Kidney (tissue), 14 donors: ENCODE measurements around the gene CCDC141. TPM values are rescaled to one million over a fixed set of nuclear protein-coding genes. Genes with fewer than 3 reads are reported as not detected.

ENCODE experiments used
- DNase-seq, 5 donors: peaks; one replicate each; pipeline ENCODE4 v3.0.0-alpha.2; 2013 to 2020
- FAIRE-seq: peaks from 2 replicates; lab custom pipeline; 2012; peaks lifted over from hg19 to GRCh38; lab: Jason Lieb, UNC
- H3K27ac ChIP-seq, 2 donors: one replicate each; pipeline ENCODE4 v1.7.0; 2013; ENCODE audit warnings: low read depth in 2 of 2, low read length in 2 of 2, inconsistent platforms in 1 of 2
- H3K27me3 ChIP-seq: one replicate; pipeline ENCODE4 v1.7.1; 2013; ENCODE audit warnings: low read length, inconsistent platforms; ENCODE audit not compliant: control insufficient read depth, insufficient read depth
- H3K36me3 ChIP-seq, 3 donors: one replicate each; pipeline versions ENCODE4 v1.7.0 to v1.7.1; 2013; ENCODE audit warnings: low read length in 3 of 3, control low read depth in 1 of 3, inconsistent platforms in 1 of 3; ENCODE audit not compliant: insufficient read depth in 3 of 3, control insufficient read depth in 2 of 3
- H3K4me1 ChIP-seq, 3 donors: one replicate each; pipeline versions ENCODE4 v1.7.0 to v1.7.1; 2013; ENCODE audit warnings: low read length in 3 of 3, inconsistent platforms in 1 of 3, low read depth in 1 of 3; ENCODE audit not compliant: control insufficient read depth in 2 of 3, insufficient read depth in 2 of 3
- H3K4me3 ChIP-seq, 3 donors: one replicate each; pipeline versions ENCODE4 v1.7.0 to v1.8.1; 2013; ENCODE audit warnings: low read length in 3 of 3, control low read depth in 1 of 3, inconsistent platforms in 1 of 3
- H3K9ac ChIP-seq, 3 donors: one replicate each; pipeline versions ENCODE4 v1.7.0 to v1.7.1; 2013; ENCODE audit warnings: low read length in 3 of 3, control low read depth in 1 of 3, inconsistent platforms in 1 of 3
- H3K9me3 ChIP-seq, 3 donors: one replicate each; pipeline versions ENCODE4 v1.7.0 to v1.7.1; 2013; ENCODE audit warnings: low read length in 3 of 3, control low read depth in 1 of 3, inconsistent platforms in 1 of 3; ENCODE audit not compliant: control insufficient read depth in 2 of 3, insufficient read depth in 1 of 3
- CTCF ChIP-seq: IDR thresholded peaks from 3 replicates; pipeline ENCODE4 v1.5.1; 2012; ENCODE audit warnings: mild to moderate bottlenecking, moderate library complexity, borderline replicate concordance; ENCODE audit not compliant: insufficient read depth; ENCODE audit errors: extremely low read depth
- intact Hi-C: fragments of 100-400 bp; cut with DNase I; formaldehyde crosslinking; loops from one replicate; pipeline ENCODE4 v1.11.1; 2022
- polyA plus RNA-seq: library from polyadenylated mRNA; stranded (reverse); fragments of 350-450 nt; fragmentation: Illumina TruSeq; extraction: RNeasy Lipid Tissue Mini Kit (QIAGEN cat#74804); gene quantifications from one replicate; pipeline ENCODE4 v1.2.3, GENCODE V29; 2014; ENCODE audit warnings: low read depth, low replicate concordance; ENCODE audit not compliant: insufficient read depth
- total RNA-seq: library from RNA; stranded (reverse); fragmentation: NEBNext Ultra II Directional; extraction: Animal tissue kit (Norgen Biotek cat#: 25700); gene quantifications from one replicate; pipeline ENCODE4 v1.2.1, GENCODE V29; 2021
- donor health status: control.
- donor health status: control.
- donor health status: control.
- donor health status: control.
- donor health status: control.
- donor health status: DM: yes; HTN: yes; CAD: no.
- donor health status: Normal renal cell carcinoma (clear cell type).

Gene CCDC141
- total and polyA plus RNA-seq, 2 donors from 2014 or later = 3.0 TPM; not detected in 1

GRCh38 chr2:178980815-178981214 is 69.1 kb downstream of the CCDC141 start:
- no peak for TF ChIP-seq CTCF
- DNase-seq = no peak
- Histone ChIP-seq H3K27me3 (no peaks in the 10 kb centered on the region), H3K27ac (no peak overlapping the region), H3K9ac (no peak overlapping the region), H3K36me3 (no peaks in the 10 kb centered on the region), H3K9me3 (no peaks in the 10 kb centered on the region), H3K4me3 (no peak overlapping the region), H3K4me1 (no peaks in the 10 kb centered on the region)
- intact Hi-C loops = no loop called here
- FAIRE-seq = no peak

DNA sequence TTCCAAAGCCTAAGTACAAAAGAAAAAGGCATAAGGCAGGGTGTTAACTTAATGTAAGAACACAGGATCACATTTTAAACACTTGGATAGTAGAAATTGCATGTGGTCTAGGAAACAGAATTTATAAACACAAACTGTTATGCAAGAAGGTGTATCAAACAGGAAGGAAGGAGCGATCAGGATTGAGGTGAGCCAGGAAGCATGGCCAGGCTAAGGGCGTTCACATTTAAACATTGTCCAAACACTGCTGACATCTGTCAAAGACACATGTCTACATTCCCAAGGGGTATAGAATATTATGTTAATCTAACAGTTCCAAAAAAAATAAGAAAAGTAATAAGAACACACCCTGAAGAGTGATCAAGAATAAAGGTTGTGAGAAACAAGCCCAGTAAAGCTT is 71.3 kb downstream of the CCDC141 start:
- Histone ChIP-seq H3K36me3 (no peaks in the 10 kb centered on the region), H3K9me3 (no peaks in the 10 kb centered on the region), H3K27ac (no peak overlapping the region), H3K9ac (no peak overlapping the region), H3K4me1 (no peaks in the 10 kb centered on the region), H3K27me3 (no peaks in the 10 kb centered on the region), H3K4me3 (no peak overlapping the region)
- intact Hi-C loops = no loop called here
- TF ChIP-seq CTCF = no peak
- no peak for FAIRE-seq
- no peak for DNase-seq

- intact Hi-C loops = no loop called here
Measured at GRCh38 chr2:178976351-178976750, 73.6 kb downstream of the CCDC141 start.

More at GRCh38 chr2:178976351-178976750, 73.6 kb downstream of the CCDC141 start:
- DNase-seq (no peak), FAIRE-seq (no peak)
- H3K4me1 ChIP-seq = no peaks in the 10 kb centered on the region
- H3K9ac ChIP-seq = no peak overlapping the region
- H3K36me3 ChIP-seq = no peaks in the 10 kb centered on the region
- TF ChIP-seq CTCF = no peak
- H3K27ac ChIP-seq = no peak overlapping the region
- no peak overlapping the region for H3K4me3 ChIP-seq
- no peaks in the 10 kb centered on the region for H3K9me3 ChIP-seq
- no peaks in the 10 kb centered on the region for H3K27me3 ChIP-seq
